Astrocyte of the spinal cord (primary cell): ENCODE data around the gene COL9A2.

Experiments
- DNase-seq: peaks from one replicate; pipeline ENCODE4 v3.0.0; 2011; ENCODE audit warnings: low read depth, low spot score
- H3K4me3 ChIP-seq: 2 replicates; pipeline ENCODE4 v1.5.1; 2011; ENCODE audit warnings: low read depth, mild to moderate bottlenecking, low read length, moderate library complexity
- CTCF ChIP-seq: IDR thresholded peaks from 2 replicates; pipeline ENCODE4 v1.5.1; 2012; ENCODE audit warnings: low read depth, mild to moderate bottlenecking, low read length, inconsistent platforms
- in situ Hi-C: cut with HindIII; loops from 2 replicates; pipeline ENCODE4 v1.10.0; 2017; ENCODE audit warnings: low sequenced_read_pairs

Gene COL9A2

GRCh38 chr1:40300249-40300567 lies 16.9 kb downstream of the COL9A2 start:
- no peak for DNase-seq
- in situ Hi-C loops: no loop called here
- TF ChIP-seq CTCF: no peak
- no peak overlapping the region for H3K4me3 ChIP-seq

DNA sequence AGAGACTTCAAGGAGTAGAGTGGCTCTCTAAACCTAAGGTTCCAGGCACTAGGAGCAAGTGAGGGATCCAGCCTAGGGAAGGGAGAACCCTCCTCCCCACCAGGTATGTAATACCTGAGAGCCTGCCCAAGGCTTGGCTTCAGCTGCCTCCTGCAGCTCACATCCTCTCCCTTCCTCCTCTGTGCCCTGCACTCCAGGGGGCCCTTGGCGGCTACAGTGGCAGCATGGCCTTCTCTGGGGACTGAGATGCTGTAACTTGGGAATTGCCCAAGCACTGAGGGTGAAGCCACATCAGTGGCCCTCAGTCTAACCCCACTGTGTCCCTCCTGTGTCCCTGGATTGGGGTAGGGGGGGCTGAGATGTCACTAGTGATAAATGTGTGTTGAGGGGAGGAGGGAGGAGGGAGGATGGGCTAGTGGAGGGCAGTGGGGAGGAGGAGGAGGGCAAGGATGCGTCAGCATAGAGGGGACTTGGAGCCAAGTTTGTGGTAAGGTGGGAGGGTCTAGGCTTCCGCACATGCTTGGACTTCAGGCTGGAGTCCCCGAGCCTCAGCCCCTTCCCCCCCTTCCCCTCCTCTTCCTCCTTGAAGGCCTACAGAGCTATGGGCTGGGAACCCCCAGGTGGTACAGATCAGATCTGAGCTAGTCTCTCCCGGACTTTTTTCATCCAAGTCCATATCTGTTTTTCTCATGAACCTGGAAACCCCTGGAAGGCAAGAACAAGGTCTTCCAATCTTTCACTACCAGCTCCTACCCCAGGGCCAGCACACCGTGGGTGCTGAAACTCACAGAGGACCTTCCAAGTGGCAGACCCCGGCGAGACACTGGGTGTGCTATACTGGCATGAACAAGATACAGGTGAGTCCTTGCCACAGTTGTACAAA lies 17.5 kb downstream of the COL9A2 start:
- TF ChIP-seq CTCF: no peak
- DNase-seq: peak; percentile 23
- in situ Hi-C loops: no loop called here
- H3K4me3 ChIP-seq: no peak overlapping the region

DNA sequence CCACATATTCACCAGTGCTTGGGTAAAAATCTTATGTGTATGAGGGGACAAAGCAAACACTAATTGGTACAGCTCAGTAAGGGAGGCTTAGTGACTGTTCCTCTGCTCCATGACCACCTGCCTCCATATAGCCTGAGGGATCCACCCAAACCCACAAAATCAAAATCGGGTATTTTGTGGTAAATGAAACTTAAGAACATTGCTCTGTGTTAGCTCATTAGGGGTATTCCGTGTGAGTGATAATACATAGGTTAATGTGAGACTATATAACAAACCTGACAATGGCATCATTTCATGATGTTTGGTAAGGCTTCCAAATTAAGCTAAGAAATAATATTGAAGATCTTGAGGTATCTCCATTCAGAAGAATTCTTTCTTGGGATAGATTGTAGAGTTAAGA lies 25.8 kb downstream of the COL9A2 start:
- DNase-seq: no peak
- H3K4me3 ChIP-seq: no peak overlapping the region
- TF ChIP-seq CTCF: no peak
- in situ Hi-C loops: no loop called here

GRCh38 chr1:40281853-40282252 lies 35.2 kb downstream of the COL9A2 start:
- TF ChIP-seq CTCF: no peak
- no peak for DNase-seq
- H3K4me3 ChIP-seq: no peak overlapping the region
- in situ Hi-C loops: no loop called here

- no peak for TF ChIP-seq CTCF
- in situ Hi-C loops: no loop called here
- DNase-seq: no peak
- no peak overlapping the region for H3K4me3 ChIP-seq
Measured at GRCh38 chr1:40276122-40276521, 41.0 kb downstream of the COL9A2 start.

DNA sequence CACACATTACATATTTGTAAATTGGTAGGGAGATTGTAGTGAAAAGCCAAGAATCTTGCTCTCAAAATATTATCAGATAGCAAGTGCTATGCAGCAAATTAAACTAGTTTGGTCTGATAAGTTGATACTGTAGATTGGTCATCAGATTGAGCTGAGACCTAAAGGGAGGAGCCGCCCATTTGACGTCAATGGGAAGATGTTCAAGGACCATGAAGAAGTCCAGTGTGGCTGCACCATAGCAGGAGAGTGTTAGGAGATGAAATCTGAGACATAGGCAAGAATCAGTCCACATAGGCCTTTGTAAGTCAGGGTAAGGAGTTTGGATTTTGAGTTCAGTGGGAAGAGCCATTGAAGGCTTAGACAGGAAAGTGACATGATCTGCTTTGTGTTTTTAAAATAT lies 42.8 kb downstream of the COL9A2 start:
- in situ Hi-C loops: no loop called here
- no peak for DNase-seq
- no peak for TF ChIP-seq CTCF

More for the DNA sequence above, 42.8 kb downstream of the COL9A2 start:
- H3K4me3 ChIP-seq: no peak overlapping the region
